Activated CD4-positive, alpha-beta T cell treated with anti-CD3 and anti-CD28 coated beads, Interleukin-10, Interleukin-2, amounts not matched to agents 100 ng/mL and 50 ng/mL, durations not matched to agents 16 hours and 8 hours (primary cell): ENCODE data around the gene DTNBP1.
A peak's percentile ranks its signal among the peaks of the same experiment; 100 is the strongest.

Experiments used
- DNase-seq: peaks from one replicate; pipeline ENCODE4 v3.0.0-alpha.2; 2020

DTNBP1 gene

GRCh38 chr6:15622045-15622740, 40.6 kb downstream of the DTNBP1 start:
- DNase-seq = no peak

- peak; percentile 45 for DNase-seq
Observed at GRCh38 chr6:15621203-15622044, 41.4 kb downstream of the DTNBP1 start.

- DNase-seq = no peak
Observed at GRCh38 chr6:15620611-15621010, 42.2 kb downstream of the DTNBP1 start.

GRCh38 chr6:15619330-15619729, 43.5 kb downstream of the DTNBP1 start:
- no peak for DNase-seq

GRCh38 chr6:15618685-15619084, 44.1 kb downstream of the DTNBP1 start:
- DNase-seq = no peak

GRCh38 chr6:15616261-15616660, 46.6 kb downstream of the DTNBP1 start:
- no peak for DNase-seq

- no peak for DNase-seq
Observed at GRCh38 chr6:15615802-15616201, 47.0 kb downstream of the DTNBP1 start.

GRCh38 chr6:15614277-15614676, 48.6 kb downstream of the DTNBP1 start:
- no peak for DNase-seq

- no peak for DNase-seq
Observed at GRCh38 chr6:15608396-15608795, 54.4 kb downstream of the DTNBP1 start.

- no peak for DNase-seq
Observed at GRCh38 chr6:15607603-15608002, 55.2 kb downstream of the DTNBP1 start.

- DNase-seq = no peak
Observed at GRCh38 chr6:15606347-15606746, 56.5 kb downstream of the DTNBP1 start.

- DNase-seq = no peak
Observed at GRCh38 chr6:15604843-15605242, 58.0 kb downstream of the DTNBP1 start.

GRCh38 chr6:15602154-15602553, 60.7 kb downstream of the DTNBP1 start:
- no peak for DNase-seq

- DNase-seq = no peak
Observed at GRCh38 chr6:15598273-15598798, 64.5 kb downstream of the DTNBP1 start.

- DNase-seq = no peak
Observed at GRCh38 chr6:15596186-15596896, 66.5 kb downstream of the DTNBP1 start.

- DNase-seq = no peak
Observed at GRCh38 chr6:15595461-15596173, 67.2 kb downstream of the DTNBP1 start.

- DNase-seq = no peak
Observed at GRCh38 chr6:15594512-15595259, 68.1 kb downstream of the DTNBP1 start.

GRCh38 chr6:15593798-15594197, 69.0 kb downstream of the DTNBP1 start:
- no peak for DNase-seq

GRCh38 chr6:15592610-15593009, 70.2 kb downstream of the DTNBP1 start:
- no peak for DNase-seq

- peak; percentile 64 for DNase-seq
Observed at GRCh38 chr6:15588971-15589634, 73.7 kb downstream of the DTNBP1 start.

GRCh38 chr6:15586503-15586902, 76.3 kb downstream of the DTNBP1 start:
- DNase-seq = peak; percentile 23
